GM13976 (cell line): ENCODE data around the gene PLEKHM3.
"Not testable (repeated sequence)": the region's sequence is repeated elsewhere in the genome, so short reads cannot be mapped to it uniquely, and the experiment has no call there.

Source experiments
- DNase-seq: peaks from one replicate; pipeline ENCODE4 v3.0.0; 2012; ENCODE audit warnings: low spot score
- CTCF ChIP-seq: IDR thresholded peaks from 2 replicates; pipeline ENCODE4 v1.5.1; 2012; ENCODE audit warnings: borderline replicate concordance, mild to moderate bottlenecking; ENCODE audit not compliant: insufficient read depth; ENCODE audit errors: extremely low read depth, missing control alignments, control extremely low read depth
- in situ Hi-C: fragments of 300-500 bp; cut with MboI; formaldehyde crosslinking; loops from one replicate; pipeline ENCODE4 v1.12.0; 2022; ENCODE audit warnings: low sequenced_read_pairs, mixed read lengths, inconsistent platforms; ENCODE audit not compliant: unreplicated experiment

The PLEKHM3 gene

GRCh38 chr2:207950063-207950760, 75.1 kb downstream of the PLEKHM3 start:
- no peak for TF ChIP-seq CTCF
- no peak for DNase-seq
- in situ Hi-C loops, result no loop called here

GRCh38 chr2:207949245-207949644, 76.1 kb downstream of the PLEKHM3 start:
- DNase-seq, in situ Hi-C loops: not testable (repeated sequence)

GRCh38 chr2:207944979-207945600, 80.2 kb downstream of the PLEKHM3 start:
- no peak for TF ChIP-seq CTCF
- DNase-seq, result no peak
- in situ Hi-C loops, result no loop called here

- no peak for TF ChIP-seq CTCF
- in situ Hi-C loops, result no loop called here
- DNase-seq, result no peak
These were observed 81.0 kb downstream of the PLEKHM3 start for GRCh38 chr2:207944334-207944733.

- TF ChIP-seq CTCF, result no peak
- in situ Hi-C loops, result no loop called here
- no peak for DNase-seq
These were observed 85.8 kb downstream of the PLEKHM3 start for GRCh38 chr2:207939342-207940108.

GRCh38 chr2:207938886-207939285, 86.4 kb downstream of the PLEKHM3 start:
- TF ChIP-seq CTCF, result no peak
- no peak for DNase-seq
- in situ Hi-C loops, result no loop called here

- TF ChIP-seq CTCF, result no peak
- DNase-seq, result no peak
- in situ Hi-C loops, result no loop called here
These were observed 86.9 kb downstream of the PLEKHM3 start for GRCh38 chr2:207938415-207938814.
